ENCODE data around the gene BNIP2. TPM values are rescaled to one million over a fixed set of nuclear protein-coding genes. Genes with fewer than 3 reads are reported as not detected.
A peak's percentile ranks its signal among the peaks of the same experiment; 100 is the strongest.

Gene BNIP2
- total and polyA plus RNA-seq, 2 of the 13 experiments (the other 11 are each of a cell fraction or from before 2014, with no cell fraction given): 17.4 to 57.6 TPM

DNA sequence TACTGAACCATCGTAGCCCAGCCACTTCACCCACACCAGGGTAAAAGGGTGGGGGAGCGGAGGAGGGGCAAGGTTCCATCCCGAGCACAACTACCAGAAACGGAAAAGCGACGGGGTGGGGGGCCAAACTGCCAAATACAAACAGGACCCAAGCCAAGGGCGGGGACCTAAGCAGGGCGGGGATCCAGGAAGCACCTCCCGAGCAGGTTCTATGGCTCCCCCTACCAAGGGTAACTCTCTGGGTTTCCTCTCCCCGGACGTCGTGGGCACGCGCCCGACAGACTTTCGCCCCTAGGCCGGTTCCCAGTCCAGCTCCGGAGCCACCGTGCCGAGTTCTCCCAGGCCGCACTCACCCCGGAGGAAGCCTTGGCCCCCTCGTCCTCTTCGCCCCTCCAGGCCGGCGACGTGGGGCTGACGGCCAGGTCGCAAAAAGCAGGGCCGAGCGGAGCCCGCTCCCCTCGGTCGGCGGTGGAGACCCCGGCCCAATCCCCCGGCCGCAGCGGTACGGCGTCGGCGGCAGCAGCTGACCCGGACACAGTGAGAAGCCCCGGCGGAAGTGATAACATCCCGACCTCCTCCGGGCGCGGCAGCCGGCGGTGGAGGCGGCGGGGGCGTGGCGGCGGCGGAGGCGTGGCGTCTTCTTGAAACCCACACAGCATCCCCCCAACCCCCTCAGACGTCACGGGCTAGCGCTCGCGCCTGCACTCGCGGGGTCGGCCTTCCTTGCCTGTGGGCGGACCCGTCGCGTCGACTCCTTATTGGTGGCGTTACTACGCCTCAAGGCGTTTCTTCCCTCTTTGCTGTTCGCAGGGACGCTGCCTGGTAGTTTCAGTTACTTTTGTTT, at the start of gene BNIP2 (continued):
- TF ChIP-seq ZSCAN5A (CRISPR knock-in tag; IDR thresholded peaks at IDR 0.05; ENCODE audit: borderline replicate concordance): no peak; the same call in 1 of the 2 replicates
- TF ChIP-seq, protein P1, sequence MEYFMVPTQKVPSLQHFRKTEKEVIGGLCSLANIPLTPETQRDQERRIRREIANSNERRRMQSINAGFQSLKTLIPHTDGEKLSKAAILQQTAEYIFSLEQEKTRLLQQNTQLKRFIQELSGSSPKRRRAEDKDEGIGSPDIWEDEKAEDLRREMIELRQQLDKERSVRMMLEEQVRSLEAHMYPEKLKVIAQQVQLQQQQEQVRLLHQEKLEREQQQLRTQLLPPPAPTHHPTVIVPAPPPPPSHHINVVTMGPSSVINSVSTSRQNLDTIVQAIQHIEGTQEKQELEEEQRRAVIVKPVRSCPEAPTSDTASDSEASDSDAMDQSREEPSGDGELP (IDR thresholded peaks at IDR 0.05; ENCODE audit: borderline replicate concordance, low read depth): peak; percentile 75
- TF ChIP-seq HNF4G (IDR thresholded peaks at IDR 0.05; ENCODE audit: borderline replicate concordance, low read depth, low read length): no peak
- TF ChIP-seq HNF4G (CRISPR knock-in tag; IDR thresholded peaks at IDR 0.05; ENCODE audit: borderline replicate concordance, low read depth): no peak
- TF ChIP-seq THAP7 (CRISPR knock-in tag; IDR thresholded peaks at IDR 0.05): peak; percentile 83; the same call in 1 of the 2 replicates
- no peak for TF ChIP-seq LRRFIP1 (CRISPR knock-in tag; conservative IDR thresholded peaks at IDR 0.05)
- TF ChIP-seq ZFAT (CRISPR knock-in tag; conservative IDR thresholded peaks at IDR 0.05): no peak
- TF ChIP-seq, protein P2, sequence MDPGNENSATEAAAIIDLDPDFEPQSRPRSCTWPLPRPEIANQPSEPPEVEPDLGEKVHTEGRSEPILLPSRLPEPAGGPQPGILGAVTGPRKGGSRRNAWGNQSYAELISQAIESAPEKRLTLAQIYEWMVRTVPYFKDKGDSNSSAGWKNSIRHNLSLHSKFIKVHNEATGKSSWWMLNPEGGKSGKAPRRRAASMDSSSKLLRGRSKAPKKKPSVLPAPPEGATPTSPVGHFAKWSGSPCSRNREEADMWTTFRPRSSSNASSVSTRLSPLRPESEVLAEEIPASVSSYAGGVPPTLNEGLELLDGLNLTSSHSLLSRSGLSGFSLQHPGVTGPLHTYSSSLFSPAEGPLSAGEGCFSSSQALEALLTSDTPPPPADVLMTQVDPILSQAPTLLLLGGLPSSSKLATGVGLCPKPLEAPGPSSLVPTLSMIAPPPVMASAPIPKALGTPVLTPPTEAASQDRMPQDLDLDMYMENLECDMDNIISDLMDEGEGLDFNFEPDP (CRISPR knock-in tag; conservative IDR thresholded peaks at IDR 0.05): no peak; the same call in 1 of the 2 replicates
- TF ChIP-seq HOXA9 (CRISPR knock-in tag; IDR thresholded peaks at IDR 0.05; ENCODE audit: borderline replicate concordance): 0 out of 2 replicates have a peak, but pooled peaks have one; percentile 45
- TF ChIP-seq, protein P3, sequence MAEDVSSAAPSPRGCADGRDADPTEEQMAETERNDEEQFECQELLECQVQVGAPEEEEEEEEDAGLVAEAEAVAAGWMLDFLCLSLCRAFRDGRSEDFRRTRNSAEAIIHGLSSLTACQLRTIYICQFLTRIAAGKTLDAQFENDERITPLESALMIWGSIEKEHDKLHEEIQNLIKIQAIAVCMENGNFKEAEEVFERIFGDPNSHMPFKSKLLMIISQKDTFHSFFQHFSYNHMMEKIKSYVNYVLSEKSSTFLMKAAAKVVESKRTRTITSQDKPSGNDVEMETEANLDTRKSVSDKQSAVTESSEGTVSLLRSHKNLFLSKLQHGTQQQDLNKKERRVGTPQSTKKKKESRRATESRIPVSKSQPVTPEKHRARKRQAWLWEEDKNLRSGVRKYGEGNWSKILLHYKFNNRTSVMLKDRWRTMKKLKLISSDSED (CRISPR knock-in tag; IDR thresholded peaks at IDR 0.05): 0 out of 2 replicates have a peak, but pooled peaks have one; percentile 26
